H7 (cell line): Measurements from ENCODE around the gene CD72. TPM values are rescaled to one million over a fixed set of nuclear protein-coding genes. Genes with fewer than 3 reads are reported as not detected.
A peak's percentile ranks its signal among the peaks of the same experiment; 100 is the strongest.

Source experiments
- DNase-seq: peaks from one replicate; pipeline ENCODE4 v3.0.0; 2012
- H3K27me3 ChIP-seq: 2 replicates; pipeline ENCODE4 v1.6.0; 2011; ENCODE audit warnings: mild to moderate bottlenecking, low read length; ENCODE audit not compliant: control insufficient read depth, insufficient read depth
- H3K36me3 ChIP-seq: replicated peaks from 2 replicates; pipeline ENCODE4 v1.5.1; 2011; ENCODE audit warnings: low read length; ENCODE audit not compliant: control insufficient read depth, insufficient read depth
- H3K4me3 ChIP-seq: 2 replicates; pipeline ENCODE4 v1.5.1; 2011; ENCODE audit warnings: low read depth, mild to moderate bottlenecking, control low read depth, low read length, moderate library complexity; ENCODE audit not compliant: insufficient read depth
- total RNA-seq: library from RNA; depleted of rRNA; stranded (reverse); fragments of >200 nt; shearing (Covaris generic); gene quantifications from 2 replicates; pipeline ENCODE4 v1.2.3, GENCODE V29; 2014; rRNA removed

The CD72 gene
- total RNA-seq = 1.9 and 4.6 TPM in 2 replicates

GRCh38 chr9:35618325-35618727 is at the start of gene CD72:
CD72 (minus strand) TSS chr9:35618413; CDS start chr9:35618303, 110 bp downstream.
- DNase-seq = peak; percentile 15
- Histone ChIP-seq H3K4me3 (peak within 1 kb of the TSS; percentile 57), H3K27me3 (peaks cover 37% of the 10 kb centered on the region), H3K36me3 (no peaks in the 10 kb centered on the region)

GRCh38 chr9:35667939-35668338 is 49.7 kb upstream of the CD72 start:
- no peak for DNase-seq
- no peak overlapping the region for H3K4me3 ChIP-seq
- H3K36me3 ChIP-seq = peaks cover 6% of the 10 kb centered on the region
- H3K27me3 ChIP-seq = no peaks in the 10 kb centered on the region

- DNase-seq = no peak
- Histone ChIP-seq H3K27me3 (no peaks in the 10 kb centered on the region), H3K4me3 (no peak overlapping the region), H3K36me3 (peaks cover 14% of the 10 kb centered on the region)
Measured at GRCh38 chr9:35666549-35666948, 48.3 kb upstream of the CD72 start.

GRCh38 chr9:35666045-35666444 is 47.8 kb upstream of the CD72 start:
- no peak for DNase-seq
- Histone ChIP-seq H3K36me3 (peaks cover 14% of the 10 kb centered on the region), H3K4me3 (no peak overlapping the region), H3K27me3 (no peaks in the 10 kb centered on the region)

- peaks cover 14% of the 10 kb centered on the region for H3K36me3 ChIP-seq
- H3K27me3 ChIP-seq = no peaks in the 10 kb centered on the region
- peak overlapping the region; percentile 78 for H3K4me3 ChIP-seq
- DNase-seq = no peak
Measured at GRCh38 chr9:35665471-35665818, 47.2 kb upstream of the CD72 start.

GRCh38 chr9:35664531-35665470 is 46.6 kb upstream of the CD72 start, which contains the start of gene ARHGEF39:
ARHGEF39 (minus strand) TSS chr9:35665195; CDS start chr9:35665169, 26 bp downstream.
- peaks cover 19% of the 10 kb centered on the region for H3K36me3 ChIP-seq
- H3K27me3 ChIP-seq = no peaks in the 10 kb centered on the region
- peak within 1 kb of the TSS; percentile 78 for H3K4me3 ChIP-seq
- DNase-seq = peak; percentile 99

- no peaks in the 10 kb centered on the region for H3K27me3 ChIP-seq
- peaks cover 19% of the 10 kb centered on the region for H3K36me3 ChIP-seq
- no peak for DNase-seq
- H3K4me3 ChIP-seq = no peak overlapping the region
Measured at GRCh38 chr9:35662437-35662836, 44.2 kb upstream of the CD72 start.

GRCh38 chr9:35661756-35662350 is 43.6 kb upstream of the CD72 start:
- H3K4me3 ChIP-seq = no peak overlapping the region
- no peak for DNase-seq
- peaks cover 19% of the 10 kb centered on the region for H3K36me3 ChIP-seq
- H3K27me3 ChIP-seq = no peaks in the 10 kb centered on the region

GRCh38 chr9:35660966-35661415 is 42.8 kb upstream of the CD72 start:
- H3K36me3 ChIP-seq = peaks cover 19% of the 10 kb centered on the region
- H3K27me3 ChIP-seq = no peaks in the 10 kb centered on the region
- DNase-seq = peak; percentile 61
- no peak overlapping the region for H3K4me3 ChIP-seq

GRCh38 chr9:35659340-35659739 is 41.1 kb upstream of the CD72 start:
- H3K4me3 ChIP-seq = no peak overlapping the region
- DNase-seq = peak; percentile 8
- no peaks in the 10 kb centered on the region for H3K27me3 ChIP-seq
- H3K36me3 ChIP-seq = peaks cover 19% of the 10 kb centered on the region

GRCh38 chr9:35658968-35659220 is 40.7 kb upstream of the CD72 start:
- no peak for DNase-seq
- Histone ChIP-seq H3K4me3 (peak overlapping the region; percentile 90), H3K27me3 (no peaks in the 10 kb centered on the region), H3K36me3 (peaks cover 19% of the 10 kb centered on the region)

- H3K36me3 ChIP-seq = peaks cover 18% of the 10 kb centered on the region
Measured at GRCh38 chr9:35658137-35658967, 40.1 kb upstream of the CD72 start, which contains the start of gene CCDC107. CCDC107 (plus strand) TSS chr9:35658292; CDS start chr9:35658380, 88 bp downstream.

GRCh38 chr9:35657546-35658136 is 39.4 kb upstream of the CD72 start, which contains the start of gene RMRP:
RMRP (minus strand) TSS chr9:35658019.
- H3K27me3 ChIP-seq = no peaks in the 10 kb centered on the region
- peak within 1 kb of the TSS; percentile 90 for H3K4me3 ChIP-seq
- H3K36me3 ChIP-seq = peaks cover 11% of the 10 kb centered on the region
- peak; percentile 96 for DNase-seq

More at GRCh38 chr9:35658137-35658967, 40.1 kb upstream of the CD72 start, which contains the start of gene CCDC107:
- no peaks in the 10 kb centered on the region for H3K27me3 ChIP-seq
- H3K4me3 ChIP-seq = peak within 1 kb of the TSS; percentile 90
- DNase-seq = peak; percentile 99
